Endothelial cell of umbilical vein (primary cell): Measurements from ENCODE around the gene CHAF1A. TPM values are rescaled to one million over a fixed set of nuclear protein-coding genes. Genes with fewer than 3 reads are reported as not detected.

Experiments
- BruUV-seq: library from RNA; stranded (reverse); fragments of 400-500 nt; replicated peaks from 2 replicates; lab custom pipeline; 2021; lab: Mats Ljungman, UMichigan
- CTCF ChIA-PET: fragments of 300-600, 350-600 bp; sonication (Branson Sonifier 250); formaldehyde crosslinking; loops from one replicate; lab custom pipeline; 2021; ENCODE audit warnings: antibody characterized with exemption, inconsistent platforms; lab: Charles Lee
- POLR2A ChIA-PET: fragments of 300-600, 350-600 bp; sonication (Branson Sonifier 250); formaldehyde crosslinking; loops from one replicate; lab custom pipeline; 2021; ENCODE audit warnings: antibody characterized with exemption, inconsistent platforms; lab: Charles Lee
- DNase-seq: peaks from one replicate; pipeline ENCODE4 v3.0.0-alpha.2; 2011; ENCODE audit warnings: low read depth, low spot score
- FAIRE-seq: peaks from 2 replicates; lab custom pipeline; 2011; peaks lifted over from hg19 to GRCh38; lab: Jason Lieb, UNC
- H2AFZ ChIP-seq: 2 replicates; pipeline ENCODE4 v1.6.0; 2012; ENCODE audit warnings: low read depth, low read length, control low read depth, inconsistent platforms
- H3K27ac ChIP-seq: 2 replicates; pipeline ENCODE4 v1.5.1; 2011; ENCODE audit warnings: low read depth, mild to moderate bottlenecking, control low read depth, low read length, moderate library complexity; ENCODE audit not compliant: insufficient read depth
- H3K27me3 ChIP-seq, 2 experiments: 2 replicates each; pipeline versions ENCODE4 v1.6.0 to v1.6.1; 2011; ENCODE audit warnings: low read length in 2 of 2, mixed read lengths in 1 of 2; ENCODE audit not compliant: control insufficient read depth in 2 of 2, insufficient read depth in 2 of 2
- H3K36me3 ChIP-seq, 2 experiments: 2 replicates in 1 of 2; 3 replicates in 1 of 2; pipeline ENCODE4 v1.5.1; 2011; ENCODE audit warnings: low read length in 2 of 2, mild to moderate bottlenecking in 1 of 2, moderate library complexity in 1 of 2; ENCODE audit not compliant: control insufficient read depth in 2 of 2, insufficient read depth in 2 of 2; ENCODE audit errors: extremely low read depth in 1 of 2
- H3K4me1 ChIP-seq: 3 replicates; pipeline ENCODE4 v1.5.1; 2011; ENCODE audit warnings: mild to moderate bottlenecking, low read length; ENCODE audit not compliant: control insufficient read depth, insufficient read depth; ENCODE audit errors: extremely low read depth
- H3K4me2 ChIP-seq: 2 replicates; pipeline ENCODE4 v1.6.1; 2011; ENCODE audit warnings: low read length, control low read depth, mixed read lengths; ENCODE audit not compliant: insufficient read depth
- H3K4me3 ChIP-seq, 3 experiments: fragments of 200-600 bp in 1 of 3; sonication (generic), shearing (Covaris generic) in 1 of 3; replicated peaks in 1 of 3; 2 replicates each; pipeline ENCODE4 v1.5.1; 2011 to 2016; ENCODE audit warnings: control low read depth in 3 of 3, low read length in 3 of 3, mild to moderate bottlenecking in 2 of 3, inconsistent platforms in 1 of 3, low read depth in 1 of 3, moderate library complexity in 1 of 3; ENCODE audit not compliant: insufficient read depth in 1 of 3
- H3K79me2 ChIP-seq: 2 replicates; pipeline ENCODE4 v1.6.0; 2012; ENCODE audit warnings: low read length, inconsistent platforms; ENCODE audit not compliant: control insufficient read depth, insufficient read depth
- H3K9ac ChIP-seq: replicated peaks from 2 replicates; pipeline ENCODE3; 2011; ENCODE audit warnings: low read length, control low read depth; ENCODE audit not compliant: insufficient read depth; ENCODE audit errors: extremely low read depth
- H3K9me1 ChIP-seq: replicated peaks from 3 replicates; pipeline ENCODE4 v1.6.0; 2011; ENCODE audit warnings: mild to moderate bottlenecking, low read length; ENCODE audit not compliant: control insufficient read depth, insufficient read depth; ENCODE audit errors: extremely low read depth
- H3K9me3 ChIP-seq: replicated peaks from 2 replicates; pipeline ENCODE4 v1.5.1; 2012; ENCODE audit warnings: low read length, inconsistent platforms; ENCODE audit not compliant: control insufficient read depth, insufficient read depth
- H4K20me1 ChIP-seq: replicated peaks from 2 replicates; pipeline ENCODE3; 2011; ENCODE audit warnings: mild to moderate bottlenecking, low read length; ENCODE audit not compliant: control insufficient read depth, insufficient read depth; ENCODE audit errors: extremely low read depth
- EZH2 ChIP-seq: IDR thresholded peaks from 2 replicates; pipeline ENCODE4 v1.6.1; 2012; ENCODE audit warnings: borderline replicate concordance, low read depth, mild to moderate bottlenecking, moderate library complexity, low read length, inconsistent platforms; ENCODE audit not compliant: severe bottlenecking
- FOS ChIP-seq: IDR thresholded peaks from 2 replicates; pipeline ENCODE4 v1.6.1; 2011; ENCODE audit warnings: mild to moderate bottlenecking, low read length, moderate library complexity, borderline replicate concordance; ENCODE audit not compliant: insufficient read depth
- GATA2 ChIP-seq: IDR thresholded peaks from 2 replicates; pipeline ENCODE4 v1.7.0; 2011; ENCODE audit warnings: low read depth, mild to moderate bottlenecking, moderate library complexity, mixed read lengths, low read length; ENCODE audit not compliant: insufficient read length, insufficient read depth
- JUN ChIP-seq: IDR thresholded peaks from 2 replicates; pipeline ENCODE4 v1.6.1; 2011; ENCODE audit warnings: borderline replicate concordance, low read depth; ENCODE audit not compliant: insufficient read length, insufficient read depth
- MYC ChIP-seq: IDR thresholded peaks from one replicate; pipeline ENCODE4 v1.6.1; 2011; ENCODE audit warnings: mild to moderate bottlenecking, low read depth, low read length
- POLR2A ChIP-seq: IDR thresholded peaks from 2 replicates; pipeline ENCODE4 v1.6.1; 2012; ENCODE audit warnings: low read depth, mild to moderate bottlenecking, control low read depth, low read length
- POLR2AphosphoS5 ChIP-seq: IDR thresholded peaks from 2 replicates; pipeline ENCODE4 v1.6.1; 2012; ENCODE audit warnings: low read depth, mild to moderate bottlenecking, control low read depth, low read length, moderate library complexity; ENCODE audit not compliant: insufficient read depth
- dilution Hi-C: fragments of 300-500 bp; cut with MboI; formaldehyde crosslinking; loops from one replicate; pipeline ENCODE4 v1.15.0; 2019; ENCODE audit warnings: low sequenced_read_pairs; ENCODE audit not compliant: extremely low pct_ligation_motif_present
- intact Hi-C: fragments of 100-400 bp; cut with micrococcal nuclease; formaldehyde crosslinking; loops from one replicate; pipeline ENCODE4 v1.10.0; 2022
- polyA plus RNA-seq, 4 experiments: library from polyadenylated mRNA; depleted of rRNA in 3 of 4; stranded (reverse) in 3 of 4; unstranded in 1 of 4; fragments of >200 nt; gene quantifications; 2 replicates each; pipeline versions ENCODE4 v1.2.1 to v1.2.3, GENCODE V29; 2011 to 2012; ENCODE audit warnings: missing spikeins in 1 of 4
- total RNA-seq: library from RNA; stranded (reverse); gene quantifications from 2 replicates; pipeline ENCODE4 v1.2.3, GENCODE V29; 2021
- TF ChIP-seq, protein P1 (sequence below), 2 donors: IDR thresholded peaks; 1 replicate in 1 of 2; 2 replicates in 1 of 2; pipeline ENCODE4 v1.5.1; 2011; ENCODE audit warnings: low read length in 2 of 2, mild to moderate bottlenecking in 2 of 2, moderate library complexity in 2 of 2, control low read depth in 1 of 2, inconsistent platforms in 1 of 2, low read depth in 1 of 2; ENCODE audit not compliant: insufficient read depth in 1 of 2; ENCODE audit errors: extremely low read depth in 1 of 2
- TF ChIP-seq, protein P2 (sequence below): IDR thresholded peaks from 2 replicates; pipeline ENCODE4 v1.6.1; 2011; ENCODE audit not compliant: insufficient read depth, insufficient read length

CHAF1A gene
- total and polyA plus RNA-seq, 2 donors (not counting 3 experiments of a cell fraction or from before 2014, with no cell fraction given): 19.5 to 44.5 TPM

DNA sequence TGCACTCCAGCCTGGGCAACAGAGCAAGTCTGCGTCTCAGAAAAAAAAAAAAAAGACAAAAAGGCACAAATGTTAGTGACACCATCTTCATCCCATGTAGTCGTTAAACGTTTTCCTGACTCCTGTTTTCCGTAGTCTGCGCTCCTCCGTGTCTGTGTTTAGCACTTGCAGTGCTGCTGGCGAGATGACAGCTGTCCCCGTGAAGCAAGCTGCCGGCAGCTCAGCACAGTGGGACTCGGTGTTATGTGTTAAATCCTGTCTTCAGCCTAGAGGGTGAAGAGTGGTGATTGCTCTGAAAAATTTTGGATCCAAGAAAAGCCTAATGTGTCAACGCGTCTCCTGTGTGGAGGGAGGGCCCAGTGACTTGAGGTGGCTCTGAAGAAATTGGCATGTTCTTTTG, 36.8 kb downstream of the CHAF1A start:
- intact Hi-C loops (no loop called here), dilution Hi-C loops (no loop called here)
- no peak for FAIRE-seq
- Histone ChIP-seq H3K4me1 (no peaks in the 10 kb centered on the region), H3K9me1 (no peaks in the 10 kb centered on the region), H3K4me3 (no peak overlapping the region), H3K9ac (no peak overlapping the region), H3K27ac (no peak overlapping the region), H3K36me3 (peaks cover 0 to 5% of the 10 kb centered on the region in 2 experiments), H3K4me2 (no peak overlapping the region), H2AFZ (no peak overlapping the region), H3K79me2 (no peaks in the 10 kb centered on the region), H4K20me1 (no peaks in the 10 kb centered on the region), H3K27me3 (no peaks in the 10 kb centered on the region), H3K9me3 (no peaks in the 10 kb centered on the region)
- TF ChIP-seq FOS: no peak
- no peak for DNase-seq
- BruUV-seq: no TSS peak
- POLR2A ChIA-PET: no interaction called here
- CTCF ChIA-PET: no interaction called here

DNA sequence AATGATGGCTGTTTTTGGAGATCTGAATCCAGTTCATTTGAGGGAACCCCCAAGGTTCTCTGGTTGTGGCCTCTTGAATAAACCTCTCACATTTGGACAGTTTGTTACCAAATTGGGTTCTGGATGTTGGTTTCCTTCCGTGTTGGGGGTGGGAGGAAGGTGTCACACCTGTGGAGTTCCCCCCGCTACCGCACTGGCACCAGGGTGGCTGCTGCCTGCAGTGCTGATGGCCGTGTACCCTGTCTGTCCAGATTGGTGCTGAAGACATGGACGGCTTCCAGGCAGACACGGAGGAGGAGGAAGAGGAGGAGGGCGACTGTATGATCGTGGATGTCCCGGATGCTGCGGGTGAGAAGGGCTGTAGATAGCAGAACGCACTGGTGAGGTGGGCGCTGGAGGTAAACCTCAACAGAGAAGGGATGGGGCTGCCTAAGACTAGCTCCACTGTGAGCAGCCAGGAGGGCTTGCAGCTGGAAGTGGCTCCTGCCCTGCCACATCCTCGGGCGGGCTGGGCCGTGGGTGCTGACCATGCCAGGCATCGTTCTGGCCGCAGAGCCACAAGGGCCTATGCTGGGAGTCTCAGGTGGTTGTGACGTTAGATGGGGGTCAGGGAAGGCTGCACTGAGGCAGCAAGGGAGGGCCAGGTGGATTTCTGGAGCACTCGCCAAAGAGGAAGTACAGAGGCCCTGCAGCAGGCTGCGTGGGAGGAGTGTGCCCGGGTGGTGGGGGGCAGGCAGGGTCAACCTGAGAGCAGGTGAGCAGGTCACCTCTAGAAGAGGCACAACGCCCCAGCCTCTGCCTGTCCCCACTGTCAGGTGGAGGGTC, 39.8 kb downstream of the CHAF1A start:
- BruUV-seq: no TSS peak
- intact Hi-C loops: no loop called here
- Histone ChIP-seq H3K4me3 (no peak overlapping the region), H3K9ac (no peak overlapping the region), H3K4me1 (no peaks in the 10 kb centered on the region), H3K79me2 (no peaks in the 10 kb centered on the region), H3K27ac (no peak overlapping the region), H3K27me3 (no peaks in the 10 kb centered on the region), H4K20me1 (no peaks in the 10 kb centered on the region), H3K9me3 (no peaks in the 10 kb centered on the region), H3K36me3 (peaks cover 7 to 28% of the 10 kb centered on the region in 2 experiments), H3K4me2 (no peak overlapping the region), H3K9me1 (no peaks in the 10 kb centered on the region), H2AFZ (no peak overlapping the region)
- FAIRE-seq (no peak), DNase-seq (no peak)
- ChIA-PET POLR2A (no interaction called here), CTCF (no interaction called here)
- dilution Hi-C loops: no loop called here
- TF ChIP-seq MYC (no peak), POLR2AphosphoS5 (no peak), POLR2A (no peak), GATA2 (no peak), JUN (no peak), FOS (no peak), EZH2 (no peak)
- TF ChIP-seq, protein P1, sequence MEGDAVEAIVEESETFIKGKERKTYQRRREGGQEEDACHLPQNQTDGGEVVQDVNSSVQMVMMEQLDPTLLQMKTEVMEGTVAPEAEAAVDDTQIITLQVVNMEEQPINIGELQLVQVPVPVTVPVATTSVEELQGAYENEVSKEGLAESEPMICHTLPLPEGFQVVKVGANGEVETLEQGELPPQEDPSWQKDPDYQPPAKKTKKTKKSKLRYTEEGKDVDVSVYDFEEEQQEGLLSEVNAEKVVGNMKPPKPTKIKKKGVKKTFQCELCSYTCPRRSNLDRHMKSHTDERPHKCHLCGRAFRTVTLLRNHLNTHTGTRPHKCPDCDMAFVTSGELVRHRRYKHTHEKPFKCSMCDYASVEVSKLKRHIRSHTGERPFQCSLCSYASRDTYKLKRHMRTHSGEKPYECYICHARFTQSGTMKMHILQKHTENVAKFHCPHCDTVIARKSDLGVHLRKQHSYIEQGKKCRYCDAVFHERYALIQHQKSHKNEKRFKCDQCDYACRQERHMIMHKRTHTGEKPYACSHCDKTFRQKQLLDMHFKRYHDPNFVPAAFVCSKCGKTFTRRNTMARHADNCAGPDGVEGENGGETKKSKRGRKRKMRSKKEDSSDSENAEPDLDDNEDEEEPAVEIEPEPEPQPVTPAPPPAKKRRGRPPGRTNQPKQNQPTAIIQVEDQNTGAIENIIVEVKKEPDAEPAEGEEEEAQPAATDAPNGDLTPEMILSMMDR (IDR thresholded peaks at IDR 0.05; ENCODE audit: extremely low read depth in 1 of 2, insufficient read depth in 1 of 2, low read depth in 1 of 2, low read length in 2 of 2): no peak
- TF ChIP-seq, protein P2, sequence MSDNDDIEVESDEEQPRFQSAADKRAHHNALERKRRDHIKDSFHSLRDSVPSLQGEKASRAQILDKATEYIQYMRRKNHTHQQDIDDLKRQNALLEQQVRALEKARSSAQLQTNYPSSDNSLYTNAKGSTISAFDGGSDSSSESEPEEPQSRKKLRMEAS: no peak
